Pancreas (tissue), 10 donors: ENCODE measurements around the gene ADRB2. TPM values are rescaled to one million over a fixed set of nuclear protein-coding genes. Genes with fewer than 3 reads are reported as not detected.
A peak's percentile ranks its signal among the peaks of the same experiment; 100 is the strongest.

Experiments used
- ATAC-seq, 4 donors: fragments of 200-7000 bp; cut with Tn5 transposase; one replicate each; pipeline versions ENCODE4 v1.8.0 to v1.9.1; 2020; ENCODE audit warnings: mild to moderate bottlenecking in 4 of 4, moderate library complexity in 4 of 4
- DNase-seq, 6 donors: peaks; one replicate each; pipeline ENCODE4 v3.0.0-alpha.2; 2020
- FAIRE-seq: peaks from 2 replicates; lab custom pipeline; 2012; peaks lifted over from hg19 to GRCh38; lab: Jason Lieb, UNC
- H3K27ac ChIP-seq, 4 donors: fragments of 200-600 bp; sonication (generic); 1 replicate in 3 of 4; 2 replicates in 1 of 4; pipeline versions ENCODE4 v1.5.0 to v1.8.0; 2020
- H3K27me3 ChIP-seq, 4 donors: fragments of 200-600 bp; one replicate each; pipeline ENCODE4 v1.8.0; 2021
- H3K36me3 ChIP-seq, 3 donors: fragments of 200-600 bp; sonication (generic) in 1 of 3; one replicate each; pipeline versions ENCODE4 v1.5.0 to v1.8.0; 2020 to 2021
- H3K4me1 ChIP-seq, 3 donors: fragments of 200-600 bp; one replicate each; pipeline ENCODE4 v1.8.0; 2021
- H3K4me3 ChIP-seq, 4 donors: fragments of 200-600 bp; sonication (generic) in 2 of 4; one replicate each; pipeline versions ENCODE4 v1.5.0 to v1.8.0; 2020 to 2021
- H3K9me3 ChIP-seq, 4 donors: fragments of 200-600 bp; one replicate each; pipeline ENCODE4 v1.8.0; 2021
- CTCF ChIP-seq, 4 donors: fragments of 200-600 bp; sonication (generic) in 3 of 4; IDR thresholded peaks; one replicate each; pipeline versions ENCODE4 v1.5.0 to v1.8.0; 2021; ENCODE audit warnings: antibody characterized with exemption in 4 of 4
- WGBS, 2 donors: extraction: QIAGEN DNeasy Blood & Tissue Kit; methylation state at CpG; one replicate each; pipeline ENCODE4 v1.1.7; 2013; 5-methylcytosine and 5-hydroxymethylcytosine counted together
- intact Hi-C, 3 donors: fragments of 100-400 bp; cut with DNase I; formaldehyde crosslinking; loops; one replicate each; pipeline versions ENCODE4 v1.11.1 to v1.14.2; 2022
- polyA plus RNA-seq, 2 donors: library from polyadenylated mRNA; stranded (reverse); fragments of 200-250 nt; gene quantifications; one replicate each; pipeline ENCODE4 v1.2.3, GENCODE V29; 2013
- total RNA-seq, 6 donors: library from RNA; stranded (reverse); fragmentation: NEBNext Ultra II Directional in 4 of 6; extraction: Animal tissue kit (Norgen Biotek cat#: 25700) in 4 of 6; gene quantifications; one replicate each; pipeline versions ENCODE4 v1.2.1 to v1.2.4, GENCODE V29; 2021 to 2023
- donor health status: healthy with polysubstance abuse.
- donor health status: DM: no; HTN: no; CAD: no; lungs with moderate emphysema.
- donor health status: DM: no; HTN: no; CAD: no.
- donor health status: control.
- donor health status: control.
- donor health status: Bipolar disorder and iron deficiency.
- donor health status: DM: yes; HTN: yes; CAD: no.
- donor health status: DM: no; HTN: no; CAD: no.
- donor health status: DM: no; HTN: no; CAD: no.
- donor health status: DM: yes; HTN: yes; CAD: no.

Gene ADRB2
- total and polyA plus RNA-seq, 8 donors = 0.09 to 1.1 (median 0.48) TPM

DNA sequence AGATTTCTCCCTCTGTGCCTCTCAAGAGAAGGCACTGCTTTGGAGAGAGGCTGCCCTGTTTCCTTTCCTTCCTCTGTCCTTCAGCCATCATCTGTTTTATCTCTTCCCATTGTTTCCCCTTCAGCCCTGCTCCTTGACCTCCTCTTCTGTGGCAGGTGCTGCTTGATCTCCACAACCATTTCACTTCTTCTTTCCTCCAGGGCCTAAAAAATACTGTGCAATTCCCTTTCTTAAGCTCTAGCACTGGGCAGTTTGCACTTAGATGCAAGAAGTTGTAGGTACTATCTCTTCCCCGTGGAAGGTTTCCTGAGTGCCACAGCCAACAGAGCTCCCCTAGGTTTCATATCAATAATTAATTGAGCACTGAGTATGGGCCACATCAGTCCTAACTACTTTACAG, 8.8 kb upstream of the ADRB2 start:
- no peak for TF ChIP-seq CTCF (IDR thresholded peaks at IDR 0.05)
- FAIRE-seq = no peak
- intact Hi-C loops = no loop called here
- no peak for ATAC-seq
- H3K9me3 ChIP-seq = no peaks in the 10 kb centered on the region
- H3K4me1 ChIP-seq = no peaks in the 10 kb centered on the region
- H3K36me3 ChIP-seq = no peaks in the 10 kb centered on the region
- H3K4me3 ChIP-seq = no peak overlapping the region
- DNase-seq = no peak
- no peaks in the 10 kb centered on the region for H3K27me3 ChIP-seq
- no peak overlapping the region for H3K27ac ChIP-seq
- WGBS, 2 donors = 68 to 70% methylated on average over 1 of the region's 1 CpG

DNA sequence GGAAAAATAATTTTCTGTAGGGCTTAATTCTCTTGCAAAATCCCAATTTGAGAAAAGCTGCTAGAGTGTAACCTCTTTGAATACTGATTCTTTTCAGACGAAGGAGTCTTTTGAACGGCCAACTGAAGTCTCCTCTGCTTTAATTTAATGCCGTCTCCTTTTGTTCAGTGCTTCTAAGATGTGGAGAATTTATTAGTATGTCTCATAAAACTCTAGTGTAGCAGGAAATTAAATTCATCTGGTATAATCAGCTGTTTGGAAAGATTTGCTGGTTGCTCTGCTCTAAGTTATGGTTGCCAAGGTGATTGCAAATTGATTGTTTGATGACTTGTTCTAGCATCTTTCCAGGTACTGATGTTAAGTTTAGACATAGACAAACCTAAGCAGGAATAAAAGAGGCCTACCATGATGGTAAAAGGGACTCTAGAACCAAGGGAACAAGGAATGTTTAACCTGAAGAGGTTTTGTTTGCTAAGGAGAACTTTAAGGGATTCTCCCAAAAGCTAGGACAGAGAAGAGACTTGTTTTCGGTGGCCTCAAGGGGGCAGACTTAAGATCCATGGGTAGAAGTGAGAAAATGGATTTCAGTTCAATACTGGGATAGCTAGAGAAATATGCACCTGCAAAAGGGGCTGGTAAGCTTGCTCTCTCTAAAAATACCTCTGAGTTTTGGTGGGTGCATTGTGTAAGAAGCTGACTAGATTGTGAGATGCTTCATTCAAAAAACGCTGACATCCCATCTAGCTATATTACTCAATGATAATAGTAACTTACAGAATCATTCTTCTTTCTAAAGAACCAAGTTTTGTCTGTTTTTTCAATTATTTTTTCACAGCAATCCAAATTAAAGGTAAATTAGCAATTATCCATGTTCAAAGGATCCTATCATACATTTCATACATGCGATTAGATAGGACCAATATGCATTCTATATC, 5.7 kb upstream of the ADRB2 start:
- ATAC-seq (peak; percentile 44 to 75 (median 56)), FAIRE-seq (no peak), DNase-seq (peak in 1 of 6 donors; percentile 27)
- Histone ChIP-seq H3K4me3 (no peak overlapping the region), H3K27me3 (no peaks in the 10 kb centered on the region), H3K4me1 (peaks cover 0 to 5% (median 0%) of the 10 kb centered on the region in 3 donors), H3K27ac (no peak overlapping the region), H3K9me3 (no peaks in the 10 kb centered on the region), H3K36me3 (no peaks in the 10 kb centered on the region)
- TF ChIP-seq CTCF (IDR thresholded peaks at IDR 0.05) = peak in 3 of 4 donors; percentile 45 to 53 (median 51)
- intact Hi-C loops = no loop called here
- WGBS, 2 donors = 55 to 70% methylated on average over 6 of the region's 6 CpGs

DNA sequence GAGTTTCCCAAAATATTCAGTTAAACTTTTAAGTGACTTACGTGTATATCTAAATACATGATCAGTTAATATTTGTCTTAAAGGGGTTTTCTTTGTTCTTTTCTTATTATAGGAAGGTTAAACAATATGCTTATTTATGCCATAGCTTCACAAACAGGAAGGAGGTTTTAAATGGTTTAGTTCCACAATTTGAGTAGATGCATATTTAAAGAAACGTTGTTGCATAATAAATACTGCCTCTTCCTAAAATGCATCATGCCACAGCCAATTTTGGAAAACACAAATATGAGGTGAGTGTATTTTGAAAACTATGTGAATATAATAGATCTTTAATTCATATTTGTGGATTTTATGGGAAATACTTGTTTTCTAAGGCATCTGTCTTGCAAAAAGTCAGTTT, 2.5 kb upstream of the ADRB2 start:
- Histone ChIP-seq H3K27me3 (no peaks in the 10 kb centered on the region), H3K4me3 (no peak overlapping the region), H3K9me3 (no peaks in the 10 kb centered on the region), H3K4me1 (peaks cover 0 to 5% (median 0%) of the 10 kb centered on the region in 3 donors), H3K36me3 (no peaks in the 10 kb centered on the region), H3K27ac (no peak overlapping the region)
- TF ChIP-seq CTCF (IDR thresholded peaks at IDR 0.05) = no peak
- intact Hi-C loops = no loop called here
- ATAC-seq = no peak
- WGBS, 2 donors = 48 to 58% methylated on average over 2 of the region's 2 CpGs
- no peak for DNase-seq
- no peak for FAIRE-seq

DNA sequence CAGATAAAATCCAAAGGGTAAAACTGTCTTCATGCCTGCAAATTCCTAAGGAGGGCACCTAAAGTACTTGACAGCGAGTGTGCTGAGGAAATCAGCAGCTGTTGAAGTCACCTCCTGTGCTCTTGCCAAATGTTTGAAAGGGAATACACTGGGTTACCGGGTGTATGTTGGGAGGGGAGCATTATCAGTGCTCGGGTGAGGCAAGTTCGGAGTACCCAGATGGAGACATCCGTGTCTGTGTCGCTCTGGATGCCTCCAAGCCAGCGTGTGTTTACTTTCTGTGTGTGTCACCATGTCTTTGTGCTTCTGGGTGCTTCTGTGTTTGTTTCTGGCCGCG, 727 bp upstream of the ADRB2 start:
- 1% methylated on average over 9 of the region's 9 CpGs for WGBS, 2 donors
- Histone ChIP-seq H3K9me3 (no peaks in the 10 kb centered on the region), H3K36me3 (no peaks in the 10 kb centered on the region), H3K4me1 (peaks cover 0 to 5% (median 0%) of the 10 kb centered on the region in 3 donors), H3K27me3 (no peaks in the 10 kb centered on the region), H3K4me3 (peak overlapping the region; percentile 26 to 61 (median 43)), H3K27ac (peak overlapping the region; percentile 61 to 92 (median 78))
- peak; percentile 33 to 42 (median 34) for ATAC-seq
- DNase-seq = no peak
- intact Hi-C loops = no loop called here
- FAIRE-seq = no peak
- TF ChIP-seq CTCF (IDR thresholded peaks at IDR 0.05) = no peak

DNA sequence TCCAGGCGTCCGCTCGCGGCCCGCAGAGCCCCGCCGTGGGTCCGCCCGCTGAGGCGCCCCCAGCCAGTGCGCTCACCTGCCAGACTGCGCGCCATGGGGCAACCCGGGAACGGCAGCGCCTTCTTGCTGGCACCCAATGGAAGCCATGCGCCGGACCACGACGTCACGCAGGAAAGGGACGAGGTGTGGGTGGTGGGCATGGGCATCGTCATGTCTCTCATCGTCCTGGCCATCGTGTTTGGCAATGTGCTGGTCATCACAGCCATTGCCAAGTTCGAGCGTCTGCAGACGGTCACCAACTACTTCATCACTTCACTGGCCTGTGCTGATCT, 294 bp downstream of the ADRB2 start:
- 9% methylated on average over 28 of the region's 28 CpGs for WGBS, 2 donors
- ATAC-seq = peak; percentile 26 to 44 (median 36)

More for the DNA sequence above, 294 bp downstream of the ADRB2 start:
- no peaks in the 10 kb centered on the region for H3K27me3 ChIP-seq
- FAIRE-seq (no peak), DNase-seq (no peak)
- H3K27ac ChIP-seq = peak overlapping the region; percentile 42 to 92 (median 62)
- no peak for TF ChIP-seq CTCF (IDR thresholded peaks at IDR 0.05)
- intact Hi-C loops = no loop called here
- peak overlapping the region; percentile 26 to 61 (median 43) for H3K4me3 ChIP-seq
- no peaks in the 10 kb centered on the region for H3K9me3 ChIP-seq
- no peaks in the 10 kb centered on the region for H3K36me3 ChIP-seq
- H3K4me1 ChIP-seq = peaks cover 0 to 5% (median 0%) of the 10 kb centered on the region in 3 donors
